GM19438 (cell line): ENCODE results near the gene PROSER1.
"Not testable (repeated sequence)": the region's sequence is repeated elsewhere in the genome, so short reads cannot be mapped to it uniquely, and the experiment has no call there.

Experiments used
- ATAC-seq: cut with Tn5 transposase; IDR thresholded peaks from one replicate; pipeline ENCODE4 v1.9.1; 2021; ENCODE audit warnings: low read depth; ENCODE audit not compliant: unreplicated experiment

PROSER1 gene

GRCh38 chr13:39032150-39032549, 5.7 kb downstream of the PROSER1 start:
- no peak for ATAC-seq

GRCh38 chr13:39025433-39025839, 12.5 kb downstream of the PROSER1 start:
- ATAC-seq, result no peak

GRCh38 chr13:39023761-39024160, 14.1 kb downstream of the PROSER1 start:
- no peak for ATAC-seq

GRCh38 chr13:39023316-39023715, 14.6 kb downstream of the PROSER1 start:
- no peak for ATAC-seq

- no peak for ATAC-seq
Measured at GRCh38 chr13:39020853-39021462, 16.9 kb downstream of the PROSER1 start.

- no peak for ATAC-seq
Measured at GRCh38 chr13:39016787-39017186, 21.1 kb downstream of the PROSER1 start.

- no peak for ATAC-seq
Measured at GRCh38 chr13:39016087-39016486, 21.8 kb downstream of the PROSER1 start.

- ATAC-seq, result no peak
Measured at GRCh38 chr13:39013462-39013861, 24.4 kb downstream of the PROSER1 start.

GRCh38 chr13:39012608-39013007, 25.3 kb downstream of the PROSER1 start:
- no peak for ATAC-seq

- not testable (repeated sequence) for ATAC-seq
Measured at GRCh38 chr13:39006371-39007111, 31.3 kb downstream of the PROSER1 start.

GRCh38 chr13:38998739-38999138, 39.1 kb downstream of the PROSER1 start:
- ATAC-seq, result no peak

GRCh38 chr13:38993381-38993780, 44.5 kb downstream of the PROSER1 start:
- no peak for ATAC-seq

- no peak for ATAC-seq
Measured at GRCh38 chr13:38990693-38991092, 47.2 kb downstream of the PROSER1 start, which contains the start of gene STOML3. STOML3 (minus strand) TSS chr13:38990831; CDS start chr13:38990721, 110 bp downstream.

- no peak for ATAC-seq
Measured at GRCh38 chr13:38981096-38981495, 56.8 kb downstream of the PROSER1 start.

- no peak for ATAC-seq
Measured at GRCh38 chr13:38980750-38981078, 57.2 kb downstream of the PROSER1 start.

- ATAC-seq, result no peak
Measured at GRCh38 chr13:38979891-38980749, 57.8 kb downstream of the PROSER1 start.

GRCh38 chr13:38970380-38971051, 67.4 kb downstream of the PROSER1 start:
- ATAC-seq, result no peak

- no peak for ATAC-seq
Measured at GRCh38 chr13:38969187-38969586, 68.7 kb downstream of the PROSER1 start.

- no peak for ATAC-seq
Measured at GRCh38 chr13:38967446-38967845, 70.4 kb downstream of the PROSER1 start.

- no peak for ATAC-seq
Measured at GRCh38 chr13:38965281-38965680, 72.6 kb downstream of the PROSER1 start.

GRCh38 chr13:38960175-38960574, 77.7 kb downstream of the PROSER1 start:
- no peak for ATAC-seq
